Renal cortex interstitium (tissue), 3 donors: ENCODE measurements around the gene ARSB. TPM values are rescaled to one million over a fixed set of nuclear protein-coding genes. Genes with fewer than 3 reads are reported as not detected.

Experiments
- polyA plus RNA-seq, 3 donors: library from polyadenylated mRNA; unstranded; fragments of 120-200 nt; gene quantifications; one replicate each; pipeline ENCODE4 v1.2.1, GENCODE V29; 2013; ENCODE audit not compliant: insufficient read length in 3 of 3

ARSB gene
- polyA plus RNA-seq, 3 donors = 20.8 to 28.0 (median 24.0) TPM

Other genes starting within 250 kb of the ARSB start
- gene DMGDH, start 84.4 kb upstream of the ARSB start, polyA plus RNA-seq = 10 to 100 TPM; 19.5 to 28.2 (median 22.4) TPM
- gene BHMT2, start 84.5 kb upstream of the ARSB start, polyA plus RNA-seq = 10 to 100 TPM; 38.7 to 91.7 (median 42.3) TPM
- 100 to 1,000 TPM; 242 to 486 (median 312) TPM for gene BHMT, start 126.5 kb upstream of the ARSB start, polyA plus RNA-seq